SK-N-SH (cell line): ENCODE data around the gene ACTRT3.
A peak's percentile ranks its signal among the peaks of the same experiment; 100 is the strongest.

Experiments used
- EP300 ChIP-seq, 2 experiments: IDR thresholded peaks; 2 replicates each; pipeline versions ENCODE4 v1.4.0 to v1.6.1; 2012; ENCODE audit warnings: borderline replicate concordance in 1 of 2, low read depth in 1 of 2, low read length in 1 of 2
- FOXM1 ChIP-seq: IDR thresholded peaks from 2 replicates; pipeline ENCODE4 v1.4.0; 2012; ENCODE audit warnings: low read depth, mild to moderate bottlenecking
- JUND ChIP-seq: IDR thresholded peaks from 2 replicates; pipeline ENCODE4 v1.4.0; 2012
- MXI1 ChIP-seq: IDR thresholded peaks from 2 replicates; pipeline ENCODE4 v1.6.1; 2012; ENCODE audit warnings: mild to moderate bottlenecking, low read depth, low read length, improper control_type of control experiment
- NFIC ChIP-seq: IDR thresholded peaks from 2 replicates; pipeline ENCODE4 v1.4.0; 2012; ENCODE audit warnings: borderline replicate concordance
- POLR2AphosphoS5 ChIP-seq: IDR thresholded peaks from 2 replicates; pipeline ENCODE4 v1.6.1; 2012; ENCODE audit warnings: low read depth, low read length
- RAD21 ChIP-seq: IDR thresholded peaks from 2 replicates; pipeline ENCODE4 v1.6.1; 2012; ENCODE audit warnings: mild to moderate bottlenecking, low read length
- REST ChIP-seq: IDR thresholded peaks from 2 replicates; pipeline ENCODE4 v1.6.1; 2012; ENCODE audit warnings: mild to moderate bottlenecking, low read depth, low read length, moderate library complexity
- RFX5 ChIP-seq: IDR thresholded peaks from 2 replicates; pipeline ENCODE4 v1.6.1; 2012; ENCODE audit warnings: mild to moderate bottlenecking, improper control_type of control experiment, low read length
- RXRA ChIP-seq: IDR thresholded peaks from 2 replicates; pipeline ENCODE4 v1.4.0; 2012; ENCODE audit warnings: low read depth, mild to moderate bottlenecking, borderline replicate concordance
- TF ChIP-seq, protein P1 (sequence below): IDR thresholded peaks from 2 replicates; pipeline ENCODE4 v1.4.0; 2012; ENCODE audit warnings: low read depth
- TF ChIP-seq, protein P2 (sequence below): IDR thresholded peaks from 2 replicates; pipeline ENCODE4 v1.4.0; 2012; ENCODE audit warnings: low read depth, borderline replicate concordance
- TF ChIP-seq, protein P3 (sequence below): fragments of 200-600 bp; sonication (generic); IDR thresholded peaks from 2 replicates; pipeline ENCODE4 v1.6.1; 2017; ENCODE audit warnings: antibody characterized with exemption, mild to moderate bottlenecking, moderate library complexity

- TF ChIP-seq, protein P1, sequence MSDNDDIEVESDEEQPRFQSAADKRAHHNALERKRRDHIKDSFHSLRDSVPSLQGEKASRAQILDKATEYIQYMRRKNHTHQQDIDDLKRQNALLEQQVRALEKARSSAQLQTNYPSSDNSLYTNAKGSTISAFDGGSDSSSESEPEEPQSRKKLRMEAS, result peak; percentile 76
- TF ChIP-seq RAD21 (no peak), POLR2AphosphoS5 (no peak), REST (no peak), JUND (no peak), RXRA (no peak), MXI1 (peak; percentile 70), EP300 (IDR thresholded peaks at IDR 0.05; ENCODE audit: borderline replicate concordance in 1 of 2, low read depth in 1 of 2, low read length in 1 of 2) (no peak), NFIC (no peak), RFX5 (no peak), FOXM1 (no peak)
- TF ChIP-seq, protein P2, sequence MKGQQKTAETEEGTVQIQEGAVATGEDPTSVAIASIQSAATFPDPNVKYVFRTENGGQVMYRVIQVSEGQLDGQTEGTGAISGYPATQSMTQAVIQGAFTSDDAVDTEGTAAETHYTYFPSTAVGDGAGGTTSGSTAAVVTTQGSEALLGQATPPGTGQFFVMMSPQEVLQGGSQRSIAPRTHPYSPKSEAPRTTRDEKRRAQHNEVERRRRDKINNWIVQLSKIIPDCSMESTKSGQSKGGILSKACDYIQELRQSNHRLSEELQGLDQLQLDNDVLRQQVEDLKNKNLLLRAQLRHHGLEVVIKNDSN, result no peak
- TF ChIP-seq, protein P3, sequence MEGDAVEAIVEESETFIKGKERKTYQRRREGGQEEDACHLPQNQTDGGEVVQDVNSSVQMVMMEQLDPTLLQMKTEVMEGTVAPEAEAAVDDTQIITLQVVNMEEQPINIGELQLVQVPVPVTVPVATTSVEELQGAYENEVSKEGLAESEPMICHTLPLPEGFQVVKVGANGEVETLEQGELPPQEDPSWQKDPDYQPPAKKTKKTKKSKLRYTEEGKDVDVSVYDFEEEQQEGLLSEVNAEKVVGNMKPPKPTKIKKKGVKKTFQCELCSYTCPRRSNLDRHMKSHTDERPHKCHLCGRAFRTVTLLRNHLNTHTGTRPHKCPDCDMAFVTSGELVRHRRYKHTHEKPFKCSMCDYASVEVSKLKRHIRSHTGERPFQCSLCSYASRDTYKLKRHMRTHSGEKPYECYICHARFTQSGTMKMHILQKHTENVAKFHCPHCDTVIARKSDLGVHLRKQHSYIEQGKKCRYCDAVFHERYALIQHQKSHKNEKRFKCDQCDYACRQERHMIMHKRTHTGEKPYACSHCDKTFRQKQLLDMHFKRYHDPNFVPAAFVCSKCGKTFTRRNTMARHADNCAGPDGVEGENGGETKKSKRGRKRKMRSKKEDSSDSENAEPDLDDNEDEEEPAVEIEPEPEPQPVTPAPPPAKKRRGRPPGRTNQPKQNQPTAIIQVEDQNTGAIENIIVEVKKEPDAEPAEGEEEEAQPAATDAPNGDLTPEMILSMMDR, result no peak
These were observed 43.2 kb upstream of the ACTRT3 start, which contains the start of the genes LRRC34 and LRRIQ4 for GRCh38 chr3:169812332-169813235.
